Natural killer cell treated with Interleukin-12 subunit alpha and Interleukin-12 subunit beta and Interleukin-15 and Interleukin-18, amount 100 ng/mL, for 72 hours (primary cell): ENCODE data around the gene ADARB2. TPM values are rescaled to one million over a fixed set of nuclear protein-coding genes. Genes with fewer than 3 reads are reported as not detected.
A peak's percentile ranks its signal among the peaks of the same experiment; 100 is the strongest.
"Not testable (repeated sequence)": the region's sequence is repeated elsewhere in the genome, so short reads cannot be mapped to it uniquely, and the experiment has no call there.

Experiments
- ATAC-seq, 2 donors: fragments of 150-1000 bp; cut with Tn5 transposase in 1 of 2; sonication (Bioruptor Pico), chemical (Tn5 transposase) in 1 of 2; 2 replicates each; pipeline ENCODE4 v1.10.0; 2021
- DNase-seq: peaks from one replicate; pipeline ENCODE4 v3.0.0; 2022; ENCODE audit warnings: low spot score
- H3K27ac Mint-ChIP-seq, 2 donors: 1 replicate in 1 of 2; 2 replicates in 1 of 2; pipeline ENCODE4 v1.8.0; 2022; ENCODE audit warnings: mixed read lengths in 2 of 2, mild to moderate bottlenecking in 1 of 2, moderate library complexity in 1 of 2
- H3K27me3 Mint-ChIP-seq, 2 donors: 1 replicate in 1 of 2; 2 replicates in 1 of 2; pipeline ENCODE4 v1.8.0; 2022; ENCODE audit warnings: mixed read lengths in 2 of 2
- H3K36me3 Mint-ChIP-seq: one replicate; pipeline ENCODE4 v1.8.0; 2022; ENCODE audit warnings: mixed read lengths
- H3K4me1 Mint-ChIP-seq, 2 donors: 1 replicate in 1 of 2; 2 replicates in 1 of 2; pipeline ENCODE4 v1.8.0; 2022; ENCODE audit warnings: low read depth in 2 of 2, mixed read lengths in 2 of 2, mild to moderate bottlenecking in 1 of 2
- H3K4me3 Mint-ChIP-seq: one replicate; pipeline ENCODE4 v1.8.0; 2022; ENCODE audit warnings: mixed read lengths
- H3K9me3 Mint-ChIP-seq: 2 replicates; pipeline ENCODE4 v1.8.0; 2022; ENCODE audit warnings: mixed read lengths
- total RNA-seq, 2 donors: library from RNA; stranded (reverse); gene quantifications; one replicate each; pipeline ENCODE4 v1.2.3, GENCODE V29; 2022

The ADARB2 gene
- total RNA-seq, 2 donors from 2014 or later, result not detected

DNA sequence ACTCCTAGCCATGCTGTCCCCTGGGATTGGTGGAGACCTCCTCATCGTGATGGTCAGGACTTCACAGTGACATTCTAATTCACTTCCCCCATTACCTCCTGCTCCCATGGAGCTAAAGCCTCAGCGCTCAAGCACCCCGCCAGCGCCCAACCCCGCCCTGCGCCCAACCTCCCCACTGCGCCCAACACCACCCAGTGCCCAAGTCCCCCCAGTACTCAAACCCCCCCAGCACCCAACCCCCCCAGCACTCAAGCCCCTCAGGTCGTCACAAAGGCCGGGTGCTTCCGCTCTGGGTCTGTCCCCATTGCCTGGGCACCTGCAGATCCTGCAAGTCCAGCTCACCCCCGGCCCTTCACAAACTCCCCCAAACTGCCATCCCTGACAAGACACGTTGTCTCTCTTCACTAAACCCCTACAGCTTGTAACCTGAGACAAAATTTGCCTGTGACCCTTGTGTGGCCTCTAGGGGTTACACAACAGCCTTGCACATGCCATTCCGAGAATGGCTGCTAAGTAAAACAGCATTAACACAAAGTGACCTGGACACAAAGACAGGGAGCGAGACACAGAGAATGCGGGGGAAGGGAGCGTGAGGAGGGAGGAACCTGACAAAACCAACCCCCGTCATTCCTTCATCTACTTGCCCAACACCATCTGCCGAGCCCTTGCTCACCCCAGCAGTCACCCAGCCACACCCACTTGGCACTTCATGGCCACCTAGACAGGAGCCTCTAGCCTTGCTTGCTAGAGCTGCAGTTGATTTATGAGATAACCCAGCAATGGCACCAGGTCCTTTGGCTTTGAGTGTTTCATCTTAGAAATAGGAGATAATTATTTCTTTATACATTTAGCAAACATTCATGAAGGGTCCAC is 107.8 kb downstream of the ADARB2 start:
- Mint-ChIP-seq H3K27me3 (no peaks in the 10 kb centered on the region), H3K9me3 (no peaks in the 10 kb centered on the region), H3K36me3 (no peaks in the 10 kb centered on the region), H3K4me1 (no peaks in the 10 kb centered on the region), H3K27ac (no peak overlapping the region), H3K4me3 (no peak overlapping the region)
- DNase-seq, result no peak
- no peak for ATAC-seq

DNA sequence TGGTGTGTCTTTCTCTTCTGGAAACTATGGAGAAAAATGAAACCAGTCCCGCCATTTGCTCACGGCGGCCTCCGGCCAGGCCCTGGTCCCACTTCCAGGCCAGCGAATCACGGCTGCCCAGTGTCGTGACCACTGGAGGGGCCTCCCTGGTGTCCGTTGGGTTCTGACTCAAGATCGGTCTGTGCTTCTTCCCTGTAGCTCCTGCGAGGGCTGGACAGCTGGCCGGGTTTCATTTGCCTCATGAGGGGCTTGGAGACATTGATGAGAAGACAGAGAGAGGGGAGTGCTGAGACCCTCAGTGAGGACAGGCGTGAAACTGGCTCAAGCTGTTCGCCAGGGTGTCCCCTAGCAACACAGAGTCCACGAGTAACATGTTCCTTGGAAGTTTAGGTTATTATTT is 108.6 kb downstream of the ADARB2 start:
- no peak overlapping the region for H3K4me3 Mint-ChIP-seq
- H3K36me3 Mint-ChIP-seq, result no peaks in the 10 kb centered on the region
- DNase-seq (no peak), ATAC-seq (no peak)
- H3K4me1 Mint-ChIP-seq, result no peaks in the 10 kb centered on the region
- H3K27me3 Mint-ChIP-seq, result peaks cover 0 to 1% of the 10 kb centered on the region in 2 donors
- no peaks in the 10 kb centered on the region for H3K9me3 Mint-ChIP-seq
- H3K27ac Mint-ChIP-seq, result no peak overlapping the region

- no peak overlapping the region for H3K4me3 Mint-ChIP-seq
- peaks cover 0 to 6% of the 10 kb centered on the region in 2 donors for H3K27me3 Mint-ChIP-seq
- H3K9me3 Mint-ChIP-seq, result no peaks in the 10 kb centered on the region
- H3K36me3 Mint-ChIP-seq, result no peaks in the 10 kb centered on the region
- H3K4me1 Mint-ChIP-seq, result no peaks in the 10 kb centered on the region
- ATAC-seq (no peak), DNase-seq (no peak)
- no peak overlapping the region for H3K27ac Mint-ChIP-seq
Observed at GRCh38 chr10:1627945-1628344, 109.4 kb downstream of the ADARB2 start.

DNA sequence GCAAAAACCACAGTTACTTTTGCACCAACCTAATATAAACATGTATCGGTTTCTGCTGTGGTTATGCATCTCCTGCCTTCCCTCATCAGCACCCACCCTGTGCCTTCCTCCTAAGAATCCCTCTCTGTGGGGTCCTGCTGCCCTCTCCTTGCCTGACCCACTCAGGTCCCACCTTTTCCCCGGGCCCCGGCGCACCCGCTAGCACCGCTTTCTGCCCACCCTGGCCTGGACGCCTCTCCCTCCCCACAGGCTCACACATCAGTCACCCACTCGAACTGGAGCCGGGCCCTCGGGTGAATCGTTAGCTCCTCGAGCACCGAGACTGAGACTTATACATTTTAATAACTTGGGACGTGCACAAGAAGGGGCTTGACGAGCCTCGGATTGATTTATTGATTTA is 110.5 kb downstream of the ADARB2 start:
- Mint-ChIP-seq H3K36me3 (no peaks in the 10 kb centered on the region), H3K4me3 (no peak overlapping the region), H3K27me3 (peaks cover 3 to 12% of the 10 kb centered on the region in 2 donors), H3K27ac (no peak overlapping the region), H3K9me3 (no peaks in the 10 kb centered on the region), H3K4me1 (no peaks in the 10 kb centered on the region)
- ATAC-seq, result no peak
- no peak for DNase-seq

- H3K4me3 Mint-ChIP-seq, result no peak overlapping the region
- no peaks in the 10 kb centered on the region for H3K36me3 Mint-ChIP-seq
Observed at GRCh38 chr10:1626410-1626809, 110.9 kb downstream of the ADARB2 start.

DNA sequence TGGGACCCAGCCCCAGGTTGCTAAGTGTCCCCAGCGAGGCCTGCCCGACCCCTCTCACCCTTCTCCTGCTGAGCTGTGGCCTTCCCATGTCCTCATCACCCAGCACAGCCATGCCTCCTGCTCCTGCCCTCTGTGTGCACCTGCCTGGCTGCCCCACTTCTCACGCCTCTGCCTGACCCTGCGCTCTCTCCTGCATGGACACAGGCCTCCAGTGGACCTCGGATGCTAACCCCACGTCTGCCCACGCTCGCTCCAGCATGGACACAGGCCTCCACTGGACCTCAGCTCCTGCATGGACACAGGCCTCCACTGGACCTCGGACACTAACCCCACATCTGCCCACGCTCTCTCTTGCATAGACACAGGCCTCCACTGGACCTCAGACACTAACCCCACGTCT is 111.6 kb downstream of the ADARB2 start:
- no peaks in the 10 kb centered on the region for H3K36me3 Mint-ChIP-seq
- DNase-seq, result no peak
- H3K4me3 Mint-ChIP-seq, result no peak overlapping the region
- H3K27ac Mint-ChIP-seq, result no peak overlapping the region
- no peak for ATAC-seq
- H3K27me3 Mint-ChIP-seq, result peaks cover 3 to 12% of the 10 kb centered on the region in 2 donors
- no peaks in the 10 kb centered on the region for H3K4me1 Mint-ChIP-seq
- no peaks in the 10 kb centered on the region for H3K9me3 Mint-ChIP-seq

More at GRCh38 chr10:1626410-1626809, 110.9 kb downstream of the ADARB2 start:
- H3K27me3 Mint-ChIP-seq, result peaks cover 3 to 12% of the 10 kb centered on the region in 2 donors
- H3K27ac Mint-ChIP-seq, result no peak overlapping the region
- no peaks in the 10 kb centered on the region for H3K9me3 Mint-ChIP-seq
- DNase-seq (no peak), ATAC-seq (no peak)
- H3K4me1 Mint-ChIP-seq, result no peaks in the 10 kb centered on the region

- Mint-ChIP-seq H3K4me3 (no peak overlapping the region), H3K27me3 (peaks cover 4 to 16% of the 10 kb centered on the region in 2 donors), H3K36me3 (no peaks in the 10 kb centered on the region), H3K9me3 (no peaks in the 10 kb centered on the region), H3K4me1 (no peaks in the 10 kb centered on the region), H3K27ac (no peak overlapping the region)
- no peak for ATAC-seq
- DNase-seq, result no peak
Observed at GRCh38 chr10:1625079-1625478, 112.2 kb downstream of the ADARB2 start.

DNA sequence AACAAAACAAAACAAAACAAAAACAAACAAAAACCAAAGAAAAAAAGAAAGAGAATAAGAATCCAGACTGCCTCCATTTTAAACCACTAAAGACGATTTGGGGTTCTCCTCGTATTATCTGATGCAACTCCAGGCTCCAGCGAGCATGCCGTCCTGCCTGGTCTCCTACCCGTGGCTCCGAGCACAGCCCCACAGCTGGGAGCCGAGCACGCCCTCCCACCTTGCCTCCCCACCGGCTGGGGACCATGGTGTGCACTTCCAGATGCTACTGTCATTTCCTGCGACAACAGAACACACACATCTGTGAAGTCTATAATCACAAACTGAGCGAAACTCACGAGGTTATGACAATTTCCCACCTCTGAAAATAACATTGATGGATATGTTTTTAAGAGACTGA is 113.1 kb downstream of the ADARB2 start:
- Mint-ChIP-seq H3K27me3 (peaks cover 7 to 20% of the 10 kb centered on the region in 2 donors), H3K4me1 (no peaks in the 10 kb centered on the region), H3K36me3 (no peaks in the 10 kb centered on the region), H3K9me3 (no peaks in the 10 kb centered on the region), H3K27ac (no peak overlapping the region), H3K4me3 (no peak overlapping the region)
- ATAC-seq (no peak), DNase-seq (no peak)

GRCh38 chr10:1620803-1621202 is 116.5 kb downstream of the ADARB2 start:
- DNase-seq, result no peak
- no peak for ATAC-seq
- H3K4me3 Mint-ChIP-seq, result no peak overlapping the region

DNA sequence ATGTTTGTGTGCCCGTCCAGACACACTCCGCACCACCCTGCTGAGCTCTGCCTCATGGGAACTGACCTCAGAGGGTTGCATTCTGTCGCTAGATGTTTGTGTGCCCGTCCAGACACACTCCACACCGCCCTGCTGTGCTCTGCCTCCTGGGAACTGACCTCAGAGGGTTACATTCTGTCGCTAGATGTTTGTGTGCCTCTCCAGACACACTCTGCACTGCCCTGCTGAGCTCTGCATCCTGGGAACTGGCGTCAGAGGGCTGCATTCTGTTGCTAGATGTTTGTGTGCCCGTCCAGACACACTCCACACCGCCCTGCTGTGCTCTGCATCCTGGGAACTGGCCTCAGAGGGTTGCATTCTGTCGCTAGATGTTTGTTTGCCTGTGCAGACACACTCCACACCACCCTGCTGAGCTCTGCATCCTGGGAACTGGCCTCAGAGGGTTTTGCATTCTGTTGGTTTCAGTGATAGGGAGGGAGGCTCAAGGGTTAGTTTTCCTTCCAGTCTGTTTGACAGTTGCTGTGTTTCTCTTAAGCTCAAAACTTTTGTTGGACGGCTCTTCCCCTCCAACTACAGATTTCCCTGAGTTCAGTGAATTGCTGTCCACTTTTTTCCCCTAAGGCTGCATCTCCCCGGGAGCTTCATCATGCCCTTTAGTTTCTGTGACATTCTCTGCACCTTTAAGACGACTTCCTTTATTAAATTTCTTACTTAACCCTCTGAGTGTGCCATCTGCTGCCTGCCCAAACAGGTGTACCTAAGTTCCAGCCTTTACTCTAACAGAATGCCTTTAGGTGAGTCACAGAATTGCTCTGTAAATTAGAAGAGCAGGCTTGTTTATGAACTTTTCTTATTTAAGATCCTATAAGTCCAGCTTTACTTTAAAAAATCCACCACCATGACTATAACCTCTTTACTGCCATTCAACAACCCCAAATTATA is 119.7 kb downstream of the ADARB2 start:
- H3K27ac Mint-ChIP-seq, H3K36me3 Mint-ChIP-seq, H3K4me3 Mint-ChIP-seq, H3K9me3 Mint-ChIP-seq, DNase-seq, H3K4me1 Mint-ChIP-seq, ATAC-seq: not testable (repeated sequence)
- H3K27me3 Mint-ChIP-seq, result peaks cover 20 to 27% of the 10 kb centered on the region in 2 donors

More at GRCh38 chr10:1620803-1621202, 116.5 kb downstream of the ADARB2 start:
- H3K9me3 Mint-ChIP-seq, result peaks cover 4% of the 10 kb centered on the region
- H3K27ac Mint-ChIP-seq, result no peak overlapping the region
- peaks cover 20 to 36% of the 10 kb centered on the region in 2 donors for H3K27me3 Mint-ChIP-seq
- H3K36me3 Mint-ChIP-seq, result peaks cover 6% of the 10 kb centered on the region
- H3K4me1 Mint-ChIP-seq, result no peaks in the 10 kb centered on the region

- H3K27me3 Mint-ChIP-seq, result peaks cover 21 to 24% of the 10 kb centered on the region in 2 donors
- DNase-seq, H3K27ac Mint-ChIP-seq, H3K36me3 Mint-ChIP-seq, H3K4me1 Mint-ChIP-seq, ATAC-seq, H3K4me3 Mint-ChIP-seq, H3K9me3 Mint-ChIP-seq: not testable (repeated sequence)
Observed at GRCh38 chr10:1616701-1617100, 120.6 kb downstream of the ADARB2 start.

- Mint-ChIP-seq H3K27ac (no peak overlapping the region), H3K4me3 (no peak overlapping the region), H3K27me3 (peaks cover 32 to 37% of the 10 kb centered on the region in 2 donors), H3K36me3 (peaks cover 6% of the 10 kb centered on the region), H3K9me3 (peaks cover 4% of the 10 kb centered on the region), H3K4me1 (no peaks in the 10 kb centered on the region)
- ATAC-seq (peak in 1 of 2 donors; percentile 33), DNase-seq (no peak)
Observed at GRCh38 chr10:1615186-1615954, 122.0 kb downstream of the ADARB2 start.

GRCh38 chr10:1613511-1613910 is 123.8 kb downstream of the ADARB2 start:
- H3K36me3 Mint-ChIP-seq, result peaks cover under 1% of the 10 kb centered on the region
- H3K4me3 Mint-ChIP-seq, result no peak overlapping the region
- no peak overlapping the region for H3K27ac Mint-ChIP-seq
- no peak for ATAC-seq
- H3K27me3 Mint-ChIP-seq, result peaks cover 34 to 36% of the 10 kb centered on the region in 2 donors
- no peak for DNase-seq
- peaks cover 0 to 4% of the 10 kb centered on the region in 2 donors for H3K4me1 Mint-ChIP-seq
- H3K9me3 Mint-ChIP-seq, result no peaks in the 10 kb centered on the region
